HEK293 (cell line): ENCODE measurements around the gene PCSK2.

Experiments
- CTCF ChIA-PET: fragments of 350-600 bp; formaldehyde crosslinking; extraction: SDS; loops from one replicate; lab custom pipeline; 2021; ENCODE audit warnings: antibody characterized with exemption; lab: Yijun Ruan, JAX
- POLR2A ChIA-PET: fragments of 300-600 bp; formaldehyde crosslinking; extraction: SDS; loops from one replicate; lab custom pipeline; 2020; ENCODE audit warnings: antibody characterized with exemption, inconsistent platforms; lab: Yijun Ruan, JAX
- H3K27ac ChIP-seq: fragments of 200-500 bp; sonication (Bioruptor generic); 2 replicates; pipeline ENCODE4 v1.5.1; 2014; ENCODE audit warnings: low read depth, low read length, control low read depth, inconsistent platforms; ENCODE audit errors: extremely low read depth
- H3K36me3 ChIP-seq, 2 experiments: fragments of 200-500 bp in 1 of 2; sonication (Bioruptor generic) in 1 of 2; 1 replicate in 1 of 2; 2 replicates in 1 of 2; pipeline ENCODE4 v1.5.1; 2014 to 2017; ENCODE audit warnings: inconsistent platforms in 2 of 2, low read length in 2 of 2; ENCODE audit not compliant: control insufficient read depth in 2 of 2, insufficient read depth in 1 of 2
- H3K4me1 ChIP-seq: fragments of 200-500 bp; sonication (Bioruptor generic); 2 replicates; pipeline ENCODE4 v1.5.1; 2014; ENCODE audit warnings: mild to moderate bottlenecking, low read length, inconsistent platforms; ENCODE audit not compliant: control insufficient read depth, insufficient read depth
- H3K4me3 ChIP-seq: 2 replicates; pipeline ENCODE4 v1.5.1; 2011; ENCODE audit warnings: low read depth, mild to moderate bottlenecking, control low read depth, low read length, moderate library complexity
- H3K9me3 ChIP-seq: fragments of 200-500 bp; sonication (Bioruptor generic); 2 replicates; pipeline ENCODE4 v1.5.1; 2014; ENCODE audit warnings: low read depth, low read length, inconsistent platforms; ENCODE audit not compliant: control insufficient read depth, insufficient read depth
- BCL11A ChIP-seq: fragments of 450-650 bp; formaldehyde crosslinking; IDR thresholded peaks from 2 replicates; pipeline ENCODE4 v1.5.1; 2016; ENCODE audit warnings: low read depth, missing biosample characterization, missing genetic modification characterization
- GLIS2 ChIP-seq: fragments of 450-650 bp; formaldehyde crosslinking; IDR thresholded peaks from 2 replicates; pipeline ENCODE4 v1.5.1; 2016; ENCODE audit warnings: missing biosample characterization, missing genetic modification characterization
- SCRT2 ChIP-seq: fragments of 450-650 bp; formaldehyde crosslinking; IDR thresholded peaks from 2 replicates; pipeline ENCODE4 v1.5.1; 2016; ENCODE audit warnings: missing biosample characterization, missing genetic modification characterization
- ZFP41 ChIP-seq: fragments of 450-650 bp; formaldehyde crosslinking; IDR thresholded peaks from 2 replicates; pipeline ENCODE4 v1.5.1; 2016; ENCODE audit warnings: missing biosample characterization, missing genetic modification characterization, borderline replicate concordance
- ZNF18 ChIP-seq: fragments of 450-650 bp; formaldehyde crosslinking; IDR thresholded peaks from 2 replicates; pipeline ENCODE4 v1.5.1; 2016; ENCODE audit warnings: missing biosample characterization, missing genetic modification characterization
- ZNF2 ChIP-seq: fragments of 450-650 bp; formaldehyde crosslinking; IDR thresholded peaks from 2 replicates; pipeline ENCODE4 v1.5.1; 2016; ENCODE audit warnings: missing biosample characterization, missing genetic modification characterization
- ZNF266 ChIP-seq: fragments of 450-650 bp; formaldehyde crosslinking; IDR thresholded peaks from 2 replicates; pipeline ENCODE4 v1.5.1; 2016; ENCODE audit warnings: missing biosample characterization, missing genetic modification characterization, low read depth
- ZNF302 ChIP-seq: fragments of 450-650 bp; formaldehyde crosslinking; IDR thresholded peaks from 2 replicates; pipeline ENCODE4 v1.5.1; 2016; ENCODE audit warnings: missing biosample characterization, missing genetic modification characterization, low read depth
- ZNF404 ChIP-seq: fragments of 450-650 bp; formaldehyde crosslinking; IDR thresholded peaks from 2 replicates; pipeline ENCODE4 v1.5.1; 2017; ENCODE audit warnings: missing biosample characterization, missing genetic modification characterization
- ZNF48 ChIP-seq: fragments of 450-650 bp; formaldehyde crosslinking; IDR thresholded peaks from 2 replicates; pipeline ENCODE4 v1.5.1; 2016; ENCODE audit warnings: missing biosample characterization, missing genetic modification characterization
- ZNF560 ChIP-seq: fragments of 450-650 bp; formaldehyde crosslinking; IDR thresholded peaks from 2 replicates; pipeline ENCODE4 v1.5.1; 2017; ENCODE audit warnings: missing biosample characterization, missing genetic modification characterization, borderline replicate concordance
- ZNF600 ChIP-seq: fragments of 450-650 bp; formaldehyde crosslinking; IDR thresholded peaks from 2 replicates; pipeline ENCODE4 v1.5.1; 2016; ENCODE audit warnings: missing biosample characterization, missing genetic modification characterization
- ZNF626 ChIP-seq: fragments of 450-650 bp; sonication (Bioruptor Pico); formaldehyde crosslinking; IDR thresholded peaks from 2 replicates; pipeline ENCODE4 v1.5.1; 2018; ENCODE audit warnings: missing biosample characterization, missing genetic modification characterization, inconsistent platforms
- ZNF837 ChIP-seq: fragments of 450-650 bp; formaldehyde crosslinking; IDR thresholded peaks from 2 replicates; pipeline ENCODE4 v1.5.1; 2016; ENCODE audit warnings: missing biosample characterization, missing genetic modification characterization
- TF ChIP-seq, protein P1 (sequence below): fragments of 450-650 bp; formaldehyde crosslinking; IDR thresholded peaks from 2 replicates; pipeline ENCODE4 v1.5.1; 2017; ENCODE audit warnings: missing biosample characterization, missing genetic modification characterization
- TF ChIP-seq, protein P2 (sequence below): fragments of 450-650 bp; formaldehyde crosslinking; conservative IDR thresholded peaks from 2 replicates; pipeline ENCODE4 v1.5.1; 2016; ENCODE audit warnings: low read depth, missing biosample characterization, missing genetic modification characterization
- TF ChIP-seq, protein P3 (sequence below): fragments of 450-650 bp; formaldehyde crosslinking; IDR thresholded peaks from 2 replicates; pipeline ENCODE4 v1.5.1; 2016; ENCODE audit warnings: missing biosample characterization, missing genetic modification characterization, low read depth

The PCSK2 gene

DNA sequence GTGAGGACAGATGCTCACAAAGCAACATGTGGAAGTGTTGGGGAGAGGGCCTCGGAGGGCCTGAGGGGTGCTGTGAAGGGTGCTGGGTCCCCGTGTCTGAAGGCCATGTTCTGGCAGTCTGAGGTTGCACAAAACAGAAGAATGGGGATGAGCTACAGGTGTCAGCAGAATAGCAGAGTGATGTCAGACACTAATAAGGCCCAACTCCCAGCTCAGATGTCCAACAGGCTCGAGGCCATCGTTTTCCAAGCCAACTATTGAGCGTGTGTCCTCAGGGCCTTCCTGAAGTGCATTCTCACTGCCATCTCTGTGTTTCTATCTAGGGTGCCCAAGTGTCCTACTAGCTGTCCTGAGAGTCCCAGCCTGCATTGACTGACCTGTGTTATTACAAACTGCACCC is 296.5 kb downstream of the PCSK2 start:
- H3K27ac ChIP-seq, result no peak overlapping the region
- H3K4me3 ChIP-seq, result no peak overlapping the region
- peak; percentile 94 for TF ChIP-seq SCRT2
- TF ChIP-seq ZNF600, result no peak
- H3K9me3 ChIP-seq, result no peaks in the 10 kb centered on the region
- CTCF ChIA-PET, result interaction anchor here (0.7 to 1.5 kb wide), 3 partner anchors 13 to 58 kb away, joined by 3 read pairs; no protein-coding TSS in a partner anchor
- no peaks in the 10 kb centered on the region for H3K36me3 ChIP-seq
- no peaks in the 10 kb centered on the region for H3K4me1 ChIP-seq
- POLR2A ChIA-PET, result no interaction called here

DNA sequence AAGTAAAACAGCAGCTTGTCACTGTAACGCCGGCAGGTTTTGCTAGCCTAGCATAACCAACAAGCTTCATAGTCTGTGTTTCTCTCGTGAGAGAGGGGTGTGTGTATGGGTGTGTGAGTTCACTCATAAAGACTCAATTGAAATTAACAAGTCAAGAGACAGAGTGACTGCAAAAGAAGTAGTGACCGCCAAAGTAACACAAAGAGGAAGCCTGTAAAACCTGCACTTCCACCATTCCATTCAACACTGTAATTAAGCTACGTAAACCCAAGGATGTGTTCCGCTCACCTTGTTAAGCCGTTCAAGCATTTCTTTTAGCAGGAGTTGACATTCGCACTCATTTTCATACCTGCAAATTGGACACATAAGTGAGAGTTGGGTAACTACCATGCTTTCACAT is 297.7 kb downstream of the PCSK2 start:
- Histone ChIP-seq H3K36me3 (no peaks in the 10 kb centered on the region), H3K9me3 (no peaks in the 10 kb centered on the region), H3K27ac (no peak overlapping the region), H3K4me1 (no peaks in the 10 kb centered on the region), H3K4me3 (no peak overlapping the region)
- TF ChIP-seq, protein P1, sequence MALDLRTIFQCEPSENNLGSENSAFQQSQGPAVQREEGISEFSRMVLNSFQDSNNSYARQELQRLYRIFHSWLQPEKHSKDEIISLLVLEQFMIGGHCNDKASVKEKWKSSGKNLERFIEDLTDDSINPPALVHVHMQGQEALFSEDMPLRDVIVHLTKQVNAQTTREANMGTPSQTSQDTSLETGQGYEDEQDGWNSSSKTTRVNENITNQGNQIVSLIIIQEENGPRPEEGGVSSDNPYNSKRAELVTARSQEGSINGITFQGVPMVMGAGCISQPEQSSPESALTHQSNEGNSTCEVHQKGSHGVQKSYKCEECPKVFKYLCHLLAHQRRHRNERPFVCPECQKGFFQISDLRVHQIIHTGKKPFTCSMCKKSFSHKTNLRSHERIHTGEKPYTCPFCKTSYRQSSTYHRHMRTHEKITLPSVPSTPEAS, result no peak
- TF ChIP-seq ZNF18 (tag by site-specific recombination) (no peak), ZNF302 (tag by site-specific recombination) (no peak), ZNF626 (no peak), ZNF2 (tag by site-specific recombination) (no peak), ZNF404 (tag by site-specific recombination) (no peak), GLIS2 (tag by site-specific recombination) (no peak), ZNF266 (no peak), ZNF560 (no peak), ZNF837 (tag by site-specific recombination) (no peak), ZNF48 (no peak), BCL11A (tag by site-specific recombination) (no peak), ZFP41 (tag by site-specific recombination) (no peak)
- TF ChIP-seq, protein P2, sequence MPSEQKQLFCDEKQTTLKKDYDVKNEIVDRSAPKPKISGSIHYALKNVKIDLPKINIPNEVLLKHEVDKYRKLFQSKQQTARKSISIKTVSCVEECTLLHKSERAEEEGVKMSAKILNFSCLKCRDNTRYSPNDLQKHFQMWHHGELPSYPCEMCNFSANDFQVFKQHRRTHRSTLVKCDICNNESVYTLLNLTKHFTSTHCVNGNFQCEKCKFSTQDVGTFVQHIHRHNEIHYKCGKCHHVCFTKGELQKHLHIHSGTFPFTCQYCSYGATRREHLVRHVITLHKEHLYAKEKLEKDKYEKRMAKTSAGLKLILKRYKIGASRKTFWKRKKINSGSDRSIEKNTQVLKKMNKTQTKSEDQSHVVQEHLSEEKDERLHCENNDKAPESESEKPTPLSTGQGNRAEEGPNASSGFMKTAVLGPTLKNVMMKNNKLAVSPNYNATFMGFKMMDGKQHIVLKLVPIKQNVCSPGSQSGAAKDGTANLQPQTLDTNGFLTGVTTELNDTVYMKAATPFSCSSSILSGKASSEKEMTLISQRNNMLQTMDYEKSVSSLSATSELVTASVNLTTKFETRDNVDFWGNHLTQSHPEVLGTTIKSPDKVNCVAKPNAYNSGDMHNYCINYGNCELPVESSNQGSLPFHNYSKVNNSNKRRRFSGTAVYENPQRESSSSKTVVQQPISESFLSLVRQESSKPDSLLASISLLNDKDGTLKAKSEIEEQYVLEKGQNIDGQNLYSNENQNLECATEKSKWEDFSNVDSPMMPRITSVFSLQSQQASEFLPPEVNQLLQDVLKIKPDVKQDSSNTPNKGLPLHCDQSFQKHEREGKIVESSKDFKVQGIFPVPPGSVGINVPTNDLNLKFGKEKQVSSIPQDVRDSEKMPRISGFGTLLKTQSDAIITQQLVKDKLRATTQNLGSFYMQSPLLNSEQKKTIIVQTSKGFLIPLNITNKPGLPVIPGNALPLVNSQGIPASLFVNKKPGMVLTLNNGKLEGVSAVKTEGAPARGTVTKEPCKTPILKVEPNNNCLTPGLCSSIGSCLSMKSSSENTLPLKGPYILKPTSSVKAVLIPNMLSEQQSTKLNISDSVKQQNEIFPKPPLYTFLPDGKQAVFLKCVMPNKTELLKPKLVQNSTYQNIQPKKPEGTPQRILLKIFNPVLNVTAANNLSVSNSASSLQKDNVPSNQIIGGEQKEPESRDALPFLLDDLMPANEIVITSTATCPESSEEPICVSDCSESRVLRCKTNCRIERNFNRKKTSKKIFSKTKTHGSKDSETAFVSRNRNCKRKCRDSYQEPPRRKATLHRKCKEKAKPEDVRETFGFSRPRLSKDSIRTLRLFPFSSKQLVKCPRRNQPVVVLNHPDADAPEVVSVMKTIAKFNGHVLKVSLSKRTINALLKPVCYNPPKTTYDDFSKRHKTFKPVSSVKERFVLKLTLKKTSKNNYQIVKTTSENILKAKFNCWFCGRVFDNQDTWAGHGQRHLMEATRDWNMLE (tag by site-specific recombination), result no peak
- TF ChIP-seq, protein P3, sequence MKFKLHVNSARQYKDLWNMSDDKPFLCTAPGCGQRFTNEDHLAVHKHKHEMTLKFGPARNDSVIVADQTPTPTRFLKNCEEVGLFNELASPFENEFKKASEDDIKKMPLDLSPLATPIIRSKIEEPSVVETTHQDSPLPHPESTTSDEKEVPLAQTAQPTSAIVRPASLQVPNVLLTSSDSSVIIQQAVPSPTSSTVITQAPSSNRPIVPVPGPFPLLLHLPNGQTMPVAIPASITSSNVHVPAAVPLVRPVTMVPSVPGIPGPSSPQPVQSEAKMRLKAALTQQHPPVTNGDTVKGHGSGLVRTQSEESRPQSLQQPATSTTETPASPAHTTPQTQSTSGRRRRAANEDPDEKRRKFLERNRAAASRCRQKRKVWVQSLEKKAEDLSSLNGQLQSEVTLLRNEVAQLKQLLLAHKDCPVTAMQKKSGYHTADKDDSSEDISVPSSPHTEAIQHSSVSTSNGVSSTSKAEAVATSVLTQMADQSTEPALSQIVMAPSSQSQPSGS, result no peak
- ChIA-PET POLR2A (no interaction called here), CTCF (interaction anchor here (1.2 to 1.5 kb wide), 2 partner anchors 8 to 21 kb away, joined by 3 read pairs; no protein-coding TSS in a partner anchor)
